Gastrocnemius medialis (tissue), 4 donors: ENCODE results near the gene RAMACL.

Experiments
- POLR2A ChIP-seq, 2 donors: fragments of 450-650 bp; IDR thresholded peaks; one replicate each; pipeline ENCODE4 v1.6.1; 2017; ENCODE audit warnings: antibody characterized with exemption in 2 of 2, mild to moderate bottlenecking in 2 of 2, moderate library complexity in 2 of 2
- TF ChIP-seq, protein P1 (sequence below), 5 experiments: fragments of 450-650 bp in 3 of 5; fragments of 200-600 bp in 2 of 5; sonication (generic) in 2 of 5; IDR thresholded peaks in 4 of 5; conservative IDR thresholded peaks in 1 of 5; 1 replicate in 4 of 5; 2 replicates in 1 of 5; pipeline ENCODE4 v1.5.1; 2016 to 2019; ENCODE audit warnings: antibody characterized with exemption in 5 of 5, mild to moderate bottlenecking in 3 of 5, moderate library complexity in 3 of 5

- TF ChIP-seq, protein P1, sequence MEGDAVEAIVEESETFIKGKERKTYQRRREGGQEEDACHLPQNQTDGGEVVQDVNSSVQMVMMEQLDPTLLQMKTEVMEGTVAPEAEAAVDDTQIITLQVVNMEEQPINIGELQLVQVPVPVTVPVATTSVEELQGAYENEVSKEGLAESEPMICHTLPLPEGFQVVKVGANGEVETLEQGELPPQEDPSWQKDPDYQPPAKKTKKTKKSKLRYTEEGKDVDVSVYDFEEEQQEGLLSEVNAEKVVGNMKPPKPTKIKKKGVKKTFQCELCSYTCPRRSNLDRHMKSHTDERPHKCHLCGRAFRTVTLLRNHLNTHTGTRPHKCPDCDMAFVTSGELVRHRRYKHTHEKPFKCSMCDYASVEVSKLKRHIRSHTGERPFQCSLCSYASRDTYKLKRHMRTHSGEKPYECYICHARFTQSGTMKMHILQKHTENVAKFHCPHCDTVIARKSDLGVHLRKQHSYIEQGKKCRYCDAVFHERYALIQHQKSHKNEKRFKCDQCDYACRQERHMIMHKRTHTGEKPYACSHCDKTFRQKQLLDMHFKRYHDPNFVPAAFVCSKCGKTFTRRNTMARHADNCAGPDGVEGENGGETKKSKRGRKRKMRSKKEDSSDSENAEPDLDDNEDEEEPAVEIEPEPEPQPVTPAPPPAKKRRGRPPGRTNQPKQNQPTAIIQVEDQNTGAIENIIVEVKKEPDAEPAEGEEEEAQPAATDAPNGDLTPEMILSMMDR (IDR thresholded peaks at IDR 0.05 in 4 of 5, conservative IDR thresholded peaks at IDR 0.05 in 1 of 5) = no peak
- TF ChIP-seq POLR2A (IDR thresholded peaks at IDR 0.05) = no peak
Observed at GRCh38 chr6:166599205-166599604, 12.7 kb upstream of the RAMACL start.
